AG08396 (cell line): Measurements from ENCODE around the gene RFC5.
"Not testable (repeated sequence)": the region's sequence is repeated elsewhere in the genome, so short reads cannot be mapped to it uniquely, and the experiment has no call there.

Source experiments
- DNase-seq: peaks from one replicate; pipeline ENCODE4 v3.0.0; 2012; ENCODE audit warnings: low spot score, mixed read lengths

Gene RFC5

GRCh38 chr12:118015944-118016343, 559 bp upstream of the RFC5 start:
- DNase-seq: no peak

- no peak for DNase-seq
Observed at GRCh38 chr12:118017926-118018325, 1.4 kb downstream of the RFC5 start.

- no peak for DNase-seq
Observed at GRCh38 chr12:118020036-118020435, 3.5 kb downstream of the RFC5 start.

GRCh38 chr12:118022097-118022727, 5.7 kb downstream of the RFC5 start:
- not testable (repeated sequence) for DNase-seq

- no peak for DNase-seq
Observed at GRCh38 chr12:118022728-118023109, 6.2 kb downstream of the RFC5 start.

GRCh38 chr12:118023301-118023860, 6.9 kb downstream of the RFC5 start:
- no peak for DNase-seq

GRCh38 chr12:118025168-118025567, 8.7 kb downstream of the RFC5 start:
- no peak for DNase-seq

- DNase-seq: no peak
Observed at GRCh38 chr12:118029166-118029565, 12.7 kb downstream of the RFC5 start.

GRCh38 chr12:118032188-118032587, 15.7 kb downstream of the RFC5 start:
- DNase-seq: no peak

- DNase-seq: no peak
Observed at GRCh38 chr12:118033323-118033722, 16.8 kb downstream of the RFC5 start.

GRCh38 chr12:118033902-118034301, 17.4 kb downstream of the RFC5 start:
- no peak for DNase-seq

- DNase-seq: peak; percentile 42
Observed at GRCh38 chr12:118034429-118035189, 18.1 kb downstream of the RFC5 start.

GRCh38 chr12:118035190-118036041, 18.9 kb downstream of the RFC5 start:
- no peak for DNase-seq

- no peak for DNase-seq
Observed at GRCh38 chr12:118036672-118037411, 20.3 kb downstream of the RFC5 start.

- DNase-seq: no peak
Observed at GRCh38 chr12:118038137-118038536, 21.6 kb downstream of the RFC5 start.

GRCh38 chr12:118042091-118042490, 25.6 kb downstream of the RFC5 start:
- no peak for DNase-seq

- no peak for DNase-seq
Observed at GRCh38 chr12:118044075-118044474, 27.6 kb downstream of the RFC5 start.

GRCh38 chr12:118044577-118044976, 28.1 kb downstream of the RFC5 start:
- no peak for DNase-seq

- DNase-seq: no peak
Observed at GRCh38 chr12:118046430-118046829, 29.9 kb downstream of the RFC5 start.

- DNase-seq: no peak
Observed at GRCh38 chr12:118050972-118051910, 34.7 kb downstream of the RFC5 start.
